GM18502 (cell line): ENCODE results near the gene STPG4.
"Not testable (repeated sequence)": the region's sequence is repeated elsewhere in the genome, so short reads cannot be mapped to it uniquely, and the experiment has no call there.

ENCODE experiments used
- ATAC-seq: cut with Tn5 transposase; IDR thresholded peaks from one replicate; pipeline ENCODE4 v1.9.1; 2021; ENCODE audit warnings: mild to moderate bottlenecking; ENCODE audit not compliant: unreplicated experiment, poor library complexity

Gene STPG4

GRCh38 chr2:47129191-47129706, 25.9 kb downstream of the STPG4 start:
- no peak for ATAC-seq

GRCh38 chr2:47128705-47129104, 26.4 kb downstream of the STPG4 start:
- no peak for ATAC-seq

- no peak for ATAC-seq
These were observed 27.1 kb downstream of the STPG4 start for GRCh38 chr2:47127862-47128543.

GRCh38 chr2:47126783-47127182, 28.3 kb downstream of the STPG4 start:
- ATAC-seq: no peak

GRCh38 chr2:47124740-47125139, 30.4 kb downstream of the STPG4 start:
- not testable (repeated sequence) for ATAC-seq

- ATAC-seq: not testable (repeated sequence)
These were observed 34.7 kb downstream of the STPG4 start for GRCh38 chr2:47120424-47120823.

- no peak for ATAC-seq
These were observed 36.1 kb downstream of the STPG4 start for GRCh38 chr2:47119001-47119400.

- no peak for ATAC-seq
These were observed 36.5 kb downstream of the STPG4 start for GRCh38 chr2:47118581-47118980.

GRCh38 chr2:47112665-47113435, 42.3 kb downstream of the STPG4 start:
- ATAC-seq: no peak

- ATAC-seq: no peak
These were observed 45.4 kb downstream of the STPG4 start for GRCh38 chr2:47109680-47110079.

GRCh38 chr2:47109007-47109375, 46.1 kb downstream of the STPG4 start:
- ATAC-seq: no peak

- not testable (repeated sequence) for ATAC-seq
These were observed 46.7 kb downstream of the STPG4 start for GRCh38 chr2:47108267-47109006.

GRCh38 chr2:47107201-47107600, 47.9 kb downstream of the STPG4 start:
- ATAC-seq: not testable (repeated sequence)

GRCh38 chr2:47106231-47106630, 48.9 kb downstream of the STPG4 start:
- not testable (repeated sequence) for ATAC-seq

- not testable (repeated sequence) for ATAC-seq
These were observed 55.4 kb downstream of the STPG4 start for GRCh38 chr2:47099712-47100111.

- no peak for ATAC-seq
These were observed 56.2 kb downstream of the STPG4 start for GRCh38 chr2:47098953-47099352.

- no peak for ATAC-seq
These were observed 57.5 kb downstream of the STPG4 start for GRCh38 chr2:47097563-47097962.

- no peak for ATAC-seq
These were observed 58.7 kb downstream of the STPG4 start for GRCh38 chr2:47096451-47096850.

- no peak for ATAC-seq
These were observed 59.6 kb downstream of the STPG4 start for GRCh38 chr2:47095349-47096020.

- no peak for ATAC-seq
These were observed 60.5 kb downstream of the STPG4 start for GRCh38 chr2:47094511-47095142.
